HepG2 (cell line): Measurements from ENCODE around the gene FAM3B. TPM values are rescaled to one million over a fixed set of nuclear protein-coding genes. Genes with fewer than 3 reads are reported as not detected.
A peak's percentile ranks its signal among the peaks of the same experiment; 100 is the strongest.

Experiments
- BCLAF1 ChIP-seq: fragments of 450-650 bp; IDR thresholded peaks from 2 replicates; pipeline ENCODE4 v1.6.1; 2017; ENCODE audit warnings: mild to moderate bottlenecking
- HNF1A ChIP-seq, 2 experiments: sonication (generic) in 1 of 2; formaldehyde crosslinking in 1 of 2; IDR thresholded peaks; 2 replicates each; pipeline versions ENCODE4 v1.4.0 to v1.6.1; 2016 to 2020; ENCODE audit warnings: borderline replicate concordance in 1 of 2, low read depth in 1 of 2, mild to moderate bottlenecking in 1 of 2, missing genetic modification reagents in 1 of 2
- HNF4A ChIP-seq: sonication (generic); formaldehyde crosslinking; IDR thresholded peaks from 2 replicates; pipeline ENCODE4 v1.4.0; 2020; ENCODE audit warnings: missing genetic modification reagents
- HOXA5 ChIP-seq: sonication (generic); formaldehyde crosslinking; IDR thresholded peaks from 2 replicates; pipeline ENCODE4 v1.4.0; 2020; ENCODE audit warnings: missing genetic modification reagents
- KAT8 ChIP-seq: IDR thresholded peaks from 2 replicates; pipeline ENCODE4 v1.6.1; 2016; ENCODE audit warnings: missing genetic modification reagents, missing compliant biosample characterization
- LBX2 ChIP-seq: sonication (generic); formaldehyde crosslinking; IDR thresholded peaks from 2 replicates; pipeline ENCODE4 v1.5.0; 2020; ENCODE audit warnings: missing genetic modification reagents, mild to moderate bottlenecking, borderline replicate concordance
- PHF8 ChIP-seq: sonication (generic); formaldehyde crosslinking; IDR thresholded peaks from 2 replicates; pipeline ENCODE4 v1.5.0; 2020; ENCODE audit warnings: missing genetic modification reagents
- SP5 ChIP-seq: IDR thresholded peaks from 2 replicates; pipeline ENCODE4 v1.6.1; 2016; ENCODE audit warnings: low read depth, borderline replicate concordance
- YEATS4 ChIP-seq: sonication (generic); formaldehyde crosslinking; IDR thresholded peaks from 2 replicates; pipeline ENCODE4 v1.4.0; 2020; ENCODE audit warnings: missing genetic modification reagents, borderline replicate concordance
- ZFP91 ChIP-seq: sonication (generic); formaldehyde crosslinking; IDR thresholded peaks from 2 replicates; pipeline ENCODE4 v1.9.0; 2022; ENCODE audit warnings: missing genetic modification reagents, mild to moderate bottlenecking, borderline replicate concordance
- ZMYM4 ChIP-seq: sonication (generic); formaldehyde crosslinking; IDR thresholded peaks from 2 replicates; pipeline ENCODE4 v1.8.1; 2023; ENCODE audit warnings: mild to moderate bottlenecking, missing genetic modification reagents
- ZNF20 ChIP-seq: sonication (generic); formaldehyde crosslinking; IDR thresholded peaks from 2 replicates; pipeline ENCODE4 v1.4.0; 2020; ENCODE audit warnings: mild to moderate bottlenecking, moderate library complexity, missing genetic modification reagents
- ZNF225 ChIP-seq: sonication (generic); formaldehyde crosslinking; IDR thresholded peaks from 2 replicates; pipeline ENCODE4 v1.4.0; 2020; ENCODE audit warnings: mild to moderate bottlenecking, missing genetic modification reagents
- ZNF30 ChIP-seq: sonication (generic); formaldehyde crosslinking; IDR thresholded peaks from 2 replicates; pipeline ENCODE4 v1.5.0; 2020; ENCODE audit warnings: mild to moderate bottlenecking, missing genetic modification reagents
- ZNF607 ChIP-seq: sonication (generic); formaldehyde crosslinking; IDR thresholded peaks from 2 replicates; pipeline ENCODE4 v1.5.1; 2020; ENCODE audit warnings: missing genetic modification reagents, mild to moderate bottlenecking, borderline replicate concordance
- ZNF749 ChIP-seq: sonication (generic); formaldehyde crosslinking; IDR thresholded peaks from 2 replicates; pipeline ENCODE4 v1.8.0; 2022; ENCODE audit warnings: mild to moderate bottlenecking, missing genetic modification reagents, moderate library complexity, borderline replicate concordance
- ZSCAN25 ChIP-seq: sonication (generic); formaldehyde crosslinking; IDR thresholded peaks from 2 replicates; pipeline ENCODE4 v1.8.0; 2022; ENCODE audit warnings: mild to moderate bottlenecking, missing genetic modification reagents
- ZZZ3 ChIP-seq: sonication (generic); formaldehyde crosslinking; IDR thresholded peaks from 2 replicates; pipeline ENCODE4 v1.4.0; 2020; ENCODE audit warnings: missing genetic modification reagents, mild to moderate bottlenecking, borderline replicate concordance
- polyA plus RNA-seq, 8 experiments: library from polyadenylated mRNA; depleted of rRNA in 3 of 8; stranded (reverse) in 7 of 8; unstranded in 1 of 8; fragments of >200 nt; fragmentation: Illumina TruSeq in 4 of 8; extraction: Trizol in 4 of 8; gene quantifications; 2 replicates each; pipeline versions ENCODE4 v1.2.1 to v1.2.3, GENCODE V29; 2011 to 2016; ENCODE audit warnings: low read depth in 4 of 8, missing spikeins in 1 of 8, mixed read lengths in 1 of 8; ENCODE audit not compliant: insufficient read depth in 1 of 8
- total RNA-seq, 5 experiments: library from RNA; depleted of rRNA; stranded (reverse); fragments of >200 nt; fragmentation: Illumina TruSeq; extraction: Trizol; gene quantifications; 2 replicates each; pipeline ENCODE4 v1.2.3, GENCODE V29; 2016; ENCODE audit warnings: low read depth in 1 of 5
- TF ChIP-seq, protein P1 (sequence below): sonication (generic); formaldehyde crosslinking; IDR thresholded peaks from 2 replicates; pipeline ENCODE4 v1.8.1; 2023; ENCODE audit warnings: mild to moderate bottlenecking, missing genetic modification reagents, borderline replicate concordance

FAM3B gene
- total and polyA plus RNA-seq, 2 of the 13 experiments (the other 11 are each of a cell fraction or from before 2014, with no cell fraction given), result 46.5 to 62.0 TPM

GRCh38 chr21:41316200-41317062, at the start of gene FAM3B (continued):
- TF ChIP-seq ZNF225 (CRISPR knock-in tag) (0 out of 2 replicates have a peak, but pooled peaks have one; percentile 38), ZNF30 (CRISPR knock-in tag) (no peak), ZFP91 (CRISPR knock-in tag) (peak; percentile 38; the same call in 1 of the 2 replicates), HNF1A (IDR thresholded peaks at IDR 0.05; ENCODE audit: low read depth) (no peak), HNF1A (CRISPR knock-in tag; IDR thresholded peaks at IDR 0.05; ENCODE audit: borderline replicate concordance) (no peak), KAT8 (CRISPR knock-in tag) (no peak), ZNF749 (no peak), YEATS4 (CRISPR knock-in tag) (0 out of 2 replicates have a peak, but pooled peaks have one; percentile 28), HOXA5 (CRISPR knock-in tag) (peak; percentile 30; the same call in 1 of the 2 replicates), ZZZ3 (CRISPR knock-in tag) (no peak), LBX2 (CRISPR knock-in tag) (no peak), HNF4A (CRISPR knock-in tag) (no peak), ZSCAN25 (CRISPR knock-in tag) (no peak), ZMYM4 (CRISPR knock-in tag) (peak; percentile 40; the same call in 1 of the 2 replicates), ZNF607 (CRISPR knock-in tag) (no peak), BCLAF1 (no peak), PHF8 (CRISPR knock-in tag) (peak; percentile 47; the same call in 1 of the 2 replicates), SP5 (CRISPR knock-in tag) (peak; percentile 34; the same call in 1 of the 2 replicates), ZNF20 (CRISPR knock-in tag) (no peak)
- TF ChIP-seq, protein P1, sequence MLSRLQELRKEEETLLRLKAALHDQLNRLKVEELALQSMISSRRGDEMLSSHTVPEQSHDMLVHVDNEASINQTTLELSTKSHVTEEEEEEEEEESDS, result no peak
